Stimulated activated CD4-positive, alpha-beta T cell treated with anti-CD3 and anti-CD28 coated beads, Interleukin-1b, Interleukin-23, amount 100 ng/mL, for 24 hours (primary cell): ENCODE data around the gene HEATR9.
A peak's percentile ranks its signal among the peaks of the same experiment; 100 is the strongest.

Experiments used
- DNase-seq, 4 experiments: peaks; one replicate each; pipeline ENCODE4 v3.0.0-alpha.2; 2020; ENCODE audit warnings: low read depth in 4 of 4, low spot score in 1 of 4

Gene HEATR9

GRCh38 chr17:35866341-35866950, 2.2 kb downstream of the HEATR9 start:
- no peak for DNase-seq

DNA sequence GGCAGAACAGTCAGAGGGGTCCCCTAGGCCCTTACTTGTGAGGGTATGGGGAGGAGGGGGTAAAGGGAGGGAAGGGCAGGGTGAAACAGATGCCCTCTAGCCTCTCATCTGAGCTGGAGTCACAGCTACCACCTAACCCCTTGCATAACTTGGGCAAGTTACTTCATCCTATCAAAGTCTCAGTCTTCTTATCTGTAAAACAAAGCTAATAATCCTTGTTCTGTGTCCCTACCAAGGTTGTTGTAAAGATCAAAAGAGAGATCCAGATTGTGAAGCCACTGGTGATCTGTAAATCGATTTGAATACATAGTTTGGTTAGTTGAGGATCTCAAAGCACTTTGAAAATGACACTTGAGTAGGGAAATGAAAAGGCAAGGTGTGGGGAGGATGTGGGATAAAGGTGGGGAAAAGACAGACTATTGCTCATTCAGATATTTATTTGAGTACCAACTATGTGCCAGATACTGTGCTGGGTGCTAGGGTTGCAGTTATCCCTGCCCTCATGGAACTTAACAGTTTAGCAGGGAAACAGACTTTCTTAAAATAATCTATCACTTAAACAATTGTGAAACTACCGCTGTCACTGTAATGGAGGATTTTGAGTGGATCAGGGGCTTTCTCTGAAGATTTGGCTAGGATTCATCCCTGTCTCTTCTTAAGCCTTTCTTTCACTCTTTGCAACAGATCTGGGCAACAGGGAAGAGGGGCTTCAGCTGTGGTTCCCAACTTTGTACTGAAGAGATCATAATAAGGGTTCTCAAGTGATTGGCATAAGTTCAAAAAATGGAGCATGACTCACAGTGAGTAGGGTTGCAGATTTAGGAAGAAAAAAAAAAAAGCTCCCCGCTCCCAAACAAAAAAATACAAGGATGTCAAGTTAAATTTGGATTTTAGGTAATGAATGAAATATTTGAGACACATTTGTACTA, 3.0 kb downstream of the HEATR9 start:
- DNase-seq, result no peak

- DNase-seq, result no peak
These were observed 3.8 kb downstream of the HEATR9 start for GRCh38 chr17:35864853-35865252.

- DNase-seq, result no peak
These were observed 12.1 kb downstream of the HEATR9 start for GRCh38 chr17:35856603-35857002.

- no peak for DNase-seq
These were observed 12.7 kb downstream of the HEATR9 start for GRCh38 chr17:35855965-35856364.

GRCh38 chr17:35849469-35850348, 19.0 kb downstream of the HEATR9 start:
- DNase-seq, result peak; percentile 13 to 28 (median 22)

GRCh38 chr17:35847633-35848373, 20.9 kb downstream of the HEATR9 start:
- no peak for DNase-seq

GRCh38 chr17:35847006-35847405, 21.7 kb downstream of the HEATR9 start:
- DNase-seq, result no peak

- DNase-seq, result no peak
These were observed 22.5 kb downstream of the HEATR9 start for GRCh38 chr17:35846055-35846809.

DNA sequence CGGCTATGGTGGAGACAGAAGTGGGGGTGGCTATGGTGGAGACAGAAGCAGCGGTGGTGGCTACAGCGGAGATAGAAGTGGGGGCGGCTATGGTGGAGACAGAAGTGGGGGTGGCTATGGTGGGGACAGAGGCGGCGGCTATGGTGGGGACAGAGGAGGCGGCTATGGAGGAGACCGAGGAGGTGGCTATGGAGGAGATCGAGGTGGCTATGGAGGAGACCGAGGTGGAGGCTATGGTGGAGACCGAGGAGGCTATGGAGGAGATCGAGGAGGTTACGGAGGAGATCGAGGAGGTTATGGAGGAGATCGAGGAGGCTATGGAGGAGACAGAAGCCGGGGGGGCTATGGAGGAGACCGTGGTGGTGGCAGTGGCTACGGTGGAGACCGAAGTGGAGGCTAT, 24.1 kb downstream of the HEATR9 start:
- DNase-seq, result no peak

DNA sequence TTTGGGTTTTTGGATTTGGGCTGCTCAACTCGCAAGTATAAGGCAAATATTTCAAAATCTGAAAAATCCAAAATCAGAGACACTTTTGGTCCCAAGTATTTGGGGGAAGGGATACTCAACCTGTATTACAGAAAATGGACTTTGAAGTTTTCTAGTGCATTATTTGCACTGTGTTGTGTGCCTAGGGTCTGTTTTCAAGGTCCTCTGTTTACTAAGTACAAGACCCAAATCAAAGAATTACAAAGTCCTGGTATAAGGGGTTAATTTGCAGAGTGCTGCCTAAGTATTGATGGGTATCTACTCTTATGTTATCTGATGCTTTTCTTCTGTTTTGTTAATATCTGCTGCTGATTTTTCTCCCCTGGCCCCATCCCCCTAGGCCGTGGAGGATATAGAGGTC, 25.0 kb downstream of the HEATR9 start:
- DNase-seq, result no peak

GRCh38 chr17:35842239-35842638, 26.5 kb downstream of the HEATR9 start:
- DNase-seq, result no peak

GRCh38 chr17:35841505-35841904, 27.2 kb downstream of the HEATR9 start:
- DNase-seq, result no peak

GRCh38 chr17:35841101-35841500, 27.6 kb downstream of the HEATR9 start:
- no peak for DNase-seq

DNA sequence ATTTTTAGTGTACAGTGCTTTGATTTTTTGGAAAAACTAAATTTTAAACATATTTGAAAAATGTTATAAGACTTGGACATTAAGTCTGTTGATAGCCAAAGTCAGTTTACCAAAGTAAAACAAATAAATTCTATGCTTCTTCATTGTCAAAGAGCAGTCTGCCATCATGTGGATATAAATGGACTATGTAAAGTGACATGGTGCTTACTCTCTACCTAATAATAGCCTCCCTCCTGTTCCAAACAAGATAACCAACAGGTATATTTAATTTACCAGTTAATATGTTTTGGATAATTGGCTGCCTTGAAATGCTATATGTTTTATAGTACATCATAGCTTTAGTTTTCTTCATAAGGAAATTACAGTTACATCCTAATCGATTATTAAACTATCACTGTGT, 43.5 kb downstream of the HEATR9 start:
- no peak for DNase-seq

- DNase-seq, result no peak
These were observed 47.4 kb downstream of the HEATR9 start for GRCh38 chr17:35821308-35821707.

- DNase-seq, result no peak
These were observed 49.2 kb downstream of the HEATR9 start for GRCh38 chr17:35819455-35819854.

DNA sequence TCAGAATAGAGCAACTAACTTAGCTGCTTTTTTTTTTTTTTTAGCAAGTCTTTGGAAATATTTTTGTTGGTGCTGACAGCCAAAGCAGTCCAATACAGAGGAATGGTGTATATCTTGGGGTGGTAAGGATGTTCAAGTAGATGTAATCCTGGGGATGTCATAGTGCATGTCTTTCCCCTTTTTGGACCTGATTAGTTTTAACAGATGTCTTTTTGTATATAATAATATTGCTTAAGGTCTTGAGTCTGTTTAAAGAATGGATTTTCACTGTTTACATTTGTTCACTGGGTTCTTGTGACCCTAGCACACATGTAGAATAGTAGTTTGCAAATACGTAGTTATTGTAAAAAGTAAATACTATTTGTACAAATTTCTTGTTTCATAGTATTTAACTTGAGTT, 51.5 kb downstream of the HEATR9 start:
- no peak for DNase-seq

DNA sequence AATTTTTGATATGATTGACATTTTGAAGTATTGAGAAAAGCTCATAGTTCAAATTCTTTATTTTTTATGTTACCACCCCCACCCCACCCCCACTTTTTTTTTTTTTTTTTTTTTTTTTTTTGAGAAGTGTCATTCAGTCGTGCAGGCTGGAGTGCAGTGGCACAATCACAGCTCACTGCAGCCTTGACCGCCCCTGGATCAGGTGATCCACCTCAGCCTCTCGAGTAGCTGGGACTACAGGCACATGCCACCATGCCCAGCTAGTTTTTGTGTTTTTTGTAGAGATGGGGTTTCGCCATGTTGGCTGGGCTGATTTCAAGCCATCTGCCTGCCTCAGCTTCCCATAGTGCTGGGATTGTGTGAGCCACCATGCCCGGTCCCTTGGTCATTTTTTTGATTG, 52.0 kb downstream of the HEATR9 start:
- DNase-seq, result no peak

- no peak for DNase-seq
These were observed 56.2 kb downstream of the HEATR9 start for GRCh38 chr17:35812456-35812855.
